ENCODE results near the gene HMG20A. TPM values are rescaled to one million over a fixed set of nuclear protein-coding genes. Genes with fewer than 3 reads are reported as not detected.

HMG20A gene
- polyA plus RNA-seq, 1 donor from 2014 or later, result 52.2 TPM

- Histone ChIP-seq H3K27me3 (ENCODE audit: insufficient read depth, low read depth, low read length) (no peaks in the 10 kb centered on the region), H3K27ac (ENCODE audit: low read length) (no peak overlapping the region), H3K79me2 (replicated peaks; ENCODE audit: insufficient read depth, low read length) (no peaks in the 10 kb centered on the region), H3K9me3 (ENCODE audit: low read length) (no peaks in the 10 kb centered on the region), H3K36me3 (ENCODE audit: insufficient read depth, low read length) (peaks cover 9% of the 10 kb centered on the region), H3F3A (ENCODE audit: insufficient read depth, low read length, poor library complexity, severe bottlenecking) (peaks cover 5% of the 10 kb centered on the region), H3K4me3 (ENCODE audit: low read length) (no peak overlapping the region), H3K4me2 (ENCODE audit: low read length) (no peak overlapping the region), H3K9me2 (ENCODE audit: insufficient read depth, low read length) (no peaks in the 10 kb centered on the region), H3K9ac (ENCODE audit: low read length) (no peak overlapping the region), H4K20me1 (ENCODE audit: insufficient read depth) (no peaks in the 10 kb centered on the region), H2AFZ (ENCODE audit: low read depth, low read length) (no peak overlapping the region)
- TF ChIP-seq EP300 (conservative IDR thresholded peaks at IDR 0.05; ENCODE audit: poor library complexity, severe bottlenecking), result no peak
- TF ChIP-seq, protein P1, sequence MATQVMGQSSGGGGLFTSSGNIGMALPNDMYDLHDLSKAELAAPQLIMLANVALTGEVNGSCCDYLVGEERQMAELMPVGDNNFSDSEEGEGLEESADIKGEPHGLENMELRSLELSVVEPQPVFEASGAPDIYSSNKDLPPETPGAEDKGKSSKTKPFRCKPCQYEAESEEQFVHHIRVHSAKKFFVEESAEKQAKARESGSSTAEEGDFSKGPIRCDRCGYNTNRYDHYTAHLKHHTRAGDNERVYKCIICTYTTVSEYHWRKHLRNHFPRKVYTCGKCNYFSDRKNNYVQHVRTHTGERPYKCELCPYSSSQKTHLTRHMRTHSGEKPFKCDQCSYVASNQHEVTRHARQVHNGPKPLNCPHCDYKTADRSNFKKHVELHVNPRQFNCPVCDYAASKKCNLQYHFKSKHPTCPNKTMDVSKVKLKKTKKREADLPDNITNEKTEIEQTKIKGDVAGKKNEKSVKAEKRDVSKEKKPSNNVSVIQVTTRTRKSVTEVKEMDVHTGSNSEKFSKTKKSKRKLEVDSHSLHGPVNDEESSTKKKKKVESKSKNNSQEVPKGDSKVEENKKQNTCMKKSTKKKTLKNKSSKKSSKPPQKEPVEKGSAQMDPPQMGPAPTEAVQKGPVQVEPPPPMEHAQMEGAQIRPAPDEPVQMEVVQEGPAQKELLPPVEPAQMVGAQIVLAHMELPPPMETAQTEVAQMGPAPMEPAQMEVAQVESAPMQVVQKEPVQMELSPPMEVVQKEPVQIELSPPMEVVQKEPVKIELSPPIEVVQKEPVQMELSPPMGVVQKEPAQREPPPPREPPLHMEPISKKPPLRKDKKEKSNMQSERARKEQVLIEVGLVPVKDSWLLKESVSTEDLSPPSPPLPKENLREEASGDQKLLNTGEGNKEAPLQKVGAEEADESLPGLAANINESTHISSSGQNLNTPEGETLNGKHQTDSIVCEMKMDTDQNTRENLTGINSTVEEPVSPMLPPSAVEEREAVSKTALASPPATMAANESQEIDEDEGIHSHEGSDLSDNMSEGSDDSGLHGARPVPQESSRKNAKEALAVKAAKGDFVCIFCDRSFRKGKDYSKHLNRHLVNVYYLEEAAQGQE (IDR thresholded peaks at IDR 0.05; ENCODE audit: borderline replicate concordance), result no peak
- no peak for TF ChIP-seq EZH2 (IDR thresholded peaks at IDR 0.05; ENCODE audit: borderline replicate concordance, insufficient read depth, low read length, poor library complexity, severe bottlenecking)
- no peak for TF ChIP-seq TAF1 (IDR thresholded peaks at IDR 0.05; ENCODE audit: low read depth)
- no peak for TF ChIP-seq RAD21 (conservative IDR thresholded peaks at IDR 0.05)
- no peak for TF ChIP-seq SMC3 (conservative IDR thresholded peaks at IDR 0.05; ENCODE audit: poor library complexity)
- no peak for TF ChIP-seq POLR2AphosphoS5 (IDR thresholded peaks at IDR 0.05)
- no peak for TF ChIP-seq CTCF (IDR thresholded peaks at IDR 0.05; ENCODE audit: poor library complexity, severe bottlenecking)
- no peak for TF ChIP-seq MXI1 (conservative IDR thresholded peaks at IDR 0.05; ENCODE audit: poor library complexity, severe bottlenecking)
These were observed 38.3 kb downstream of the HMG20A start for GRCh38 chr15:77459031-77459430.

DNA sequence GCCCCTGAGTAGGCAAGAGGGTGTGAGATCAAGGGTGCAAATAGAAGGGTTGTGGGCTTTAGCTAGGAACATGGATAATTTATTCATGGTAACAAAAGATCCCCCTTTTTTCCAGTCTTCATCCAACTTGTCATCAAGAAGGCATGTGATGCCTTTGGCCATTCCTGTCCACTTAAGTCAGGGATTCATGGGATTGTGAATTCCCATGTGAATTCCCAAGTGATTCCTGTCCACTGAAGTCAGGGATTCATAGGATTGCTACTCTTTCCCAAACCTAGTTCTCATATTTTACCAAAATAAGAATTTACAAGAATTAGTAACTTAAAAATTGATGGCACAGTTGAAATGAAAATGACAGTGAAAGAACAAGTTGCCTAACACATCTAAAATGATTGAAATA, 40.8 kb downstream of the HMG20A start:
- Histone ChIP-seq H3K79me2 (replicated peaks; ENCODE audit: insufficient read depth, low read length) (no peaks in the 10 kb centered on the region), H4K20me1 (ENCODE audit: insufficient read depth) (no peaks in the 10 kb centered on the region), H2AFZ (ENCODE audit: low read depth, low read length) (no peak overlapping the region), H3K4me3 (ENCODE audit: low read length) (no peak overlapping the region), H3K36me3 (ENCODE audit: insufficient read depth, low read length) (peaks cover 15% of the 10 kb centered on the region), H3F3A (ENCODE audit: insufficient read depth, low read length, poor library complexity, severe bottlenecking) (peaks cover 5% of the 10 kb centered on the region), H3K4me2 (ENCODE audit: low read length) (no peak overlapping the region), H3K27me3 (ENCODE audit: insufficient read depth, low read depth, low read length) (no peaks in the 10 kb centered on the region), H3K9me2 (ENCODE audit: insufficient read depth, low read length) (no peaks in the 10 kb centered on the region), H3K27ac (ENCODE audit: low read length) (no peak overlapping the region), H3K9ac (ENCODE audit: low read length) (no peak overlapping the region), H3K9me3 (ENCODE audit: low read length) (no peaks in the 10 kb centered on the region)
- no peak for TF ChIP-seq TAF1 (IDR thresholded peaks at IDR 0.05; ENCODE audit: low read depth)
- TF ChIP-seq CTCF (IDR thresholded peaks at IDR 0.05; ENCODE audit: poor library complexity, severe bottlenecking), result no peak
- no peak for TF ChIP-seq EP300 (conservative IDR thresholded peaks at IDR 0.05; ENCODE audit: poor library complexity, severe bottlenecking)
- no peak for TF ChIP-seq SMC3 (conservative IDR thresholded peaks at IDR 0.05; ENCODE audit: poor library complexity)
- TF ChIP-seq POLR2AphosphoS5 (IDR thresholded peaks at IDR 0.05), result no peak
- TF ChIP-seq MXI1 (conservative IDR thresholded peaks at IDR 0.05; ENCODE audit: poor library complexity, severe bottlenecking), result no peak
- no peak for TF ChIP-seq RAD21 (conservative IDR thresholded peaks at IDR 0.05)
- TF ChIP-seq, protein P1 (IDR thresholded peaks at IDR 0.05; ENCODE audit: borderline replicate concordance), result no peak
- TF ChIP-seq EZH2 (IDR thresholded peaks at IDR 0.05; ENCODE audit: borderline replicate concordance, insufficient read depth, low read length, poor library complexity, severe bottlenecking), result no peak
